Measurements from ENCODE around the gene RNU4-1. TPM values are rescaled to one million over a fixed set of nuclear protein-coding genes. Genes with fewer than 3 reads are reported as not detected.

The RNU4-1 gene
- total and polyA plus RNA-seq, 10 of the 15 experiments (the other 5 are each of a cell fraction or from before 2014, with no cell fraction given): under 0.01 to 15,332 (median 7.1) TPM; not detected in 3

DNA sequence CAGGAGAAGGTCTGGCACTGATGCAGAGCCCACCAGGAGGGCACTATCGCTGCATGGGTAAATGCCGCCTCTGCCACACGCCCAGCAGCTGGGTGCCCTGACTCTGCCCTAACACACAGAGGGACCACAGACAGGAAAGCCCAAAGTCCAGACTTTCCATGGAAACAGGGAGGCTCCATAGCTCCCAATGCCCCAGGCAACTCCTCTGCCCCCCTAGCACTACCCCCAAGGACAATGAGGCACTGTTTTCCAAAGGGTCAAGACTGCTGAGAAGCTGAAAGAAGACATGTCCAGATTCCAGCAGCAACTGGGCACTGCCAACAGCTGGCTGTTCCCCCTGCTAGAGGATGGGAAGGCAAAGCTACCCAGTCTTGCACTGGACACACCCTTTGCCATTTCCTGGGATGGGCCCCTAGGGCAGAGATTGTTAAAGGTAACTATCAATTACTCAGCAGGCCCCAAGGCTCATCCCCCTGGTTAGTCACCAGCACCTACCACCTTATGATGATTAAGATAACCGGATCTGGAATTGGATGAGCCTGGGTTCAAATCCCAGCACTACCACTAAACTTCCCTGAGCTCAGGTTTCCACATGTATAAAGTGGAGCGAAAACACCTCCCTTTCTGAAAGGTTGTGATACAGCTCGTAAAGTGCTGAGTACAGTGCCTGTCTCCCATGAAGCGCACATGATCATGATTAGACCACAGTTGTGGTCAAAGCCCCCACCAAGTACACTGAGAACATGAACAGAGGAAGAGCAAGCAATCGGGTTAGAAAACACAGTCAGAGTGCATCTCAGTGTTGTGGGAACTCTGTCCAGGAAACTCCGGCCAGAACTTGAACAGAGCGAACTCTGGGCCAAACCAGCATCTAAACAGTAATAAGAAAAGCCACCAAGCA lies 30.8 kb downstream of the RNU4-1 start:
- Histone ChIP-seq H3K9ac (ENCODE audit: control insufficient read depth, insufficient read depth, low read length) (no peak overlapping the region), H3K4me3 (no peak overlapping the region), H3K9me3 (replicated peaks; ENCODE audit: control insufficient read depth, insufficient read depth, low read length) (no peaks in the 10 kb centered on the region), H2AFZ (ENCODE audit: control insufficient read depth, low read depth, low read length) (no peak overlapping the region), H3K79me2 (ENCODE audit: control insufficient read depth, insufficient read depth, low read length) (no peaks in the 10 kb centered on the region), H3K27me3 (replicated peaks in 1 of 2; ENCODE audit: control insufficient read depth in 2 of 2, insufficient read depth in 2 of 2, low read length in 1 of 2) (peaks cover 1 to 4% of the 10 kb centered on the region in 2 experiments; a peak in 3 of 4 replicates), H4K20me1 (ENCODE audit: control insufficient read depth, insufficient read depth) (no peaks in the 10 kb centered on the region), H3K27ac (ENCODE audit: control insufficient read depth, insufficient read depth) (no peak overlapping the region), H3K4me1 (ENCODE audit: control insufficient read depth, insufficient read depth, low read length) (0 out of 2 replicates have a peak, but pooled peaks cover 3% of the 10 kb centered on the region), H3K36me3 (ENCODE audit: control insufficient read depth in 2 of 2, insufficient read depth in 2 of 2, low read length in 1 of 2) (no peaks in the 10 kb centered on the region), H3K4me2 (ENCODE audit: control insufficient read depth, insufficient read depth) (no peak overlapping the region)
- in situ Hi-C loops (cut with MboI): no loop called here
- intact Hi-C loops (cut with micrococcal nuclease; ENCODE audit: unreplicated experiment): loop anchor here (10.0 kb wide), 1 partner anchor 147 kb away; the partner anchor contains the start of gene RAB35
- no TSS peak for BruUV-seq (replicated peaks)
- ChIA-PET RAD21 (ENCODE audit: unreplicated experiment) (interaction anchor here (0.6 to 4.1 kb wide), 8 partner anchors 9 to 142 kb away, joined by 3 to 37 read pairs (median 6); partner anchors contain the start of gene RPLP0), SMC1A (ENCODE audit: uncharacterized antibody, unreplicated experiment) (interaction anchor here (0.7 to 7.8 kb wide), 6 partner anchors 9 to 33 kb away, joined by 3 to 152 read pairs (median 3); partner anchors contain the start of gene RNU4-2), CTCF (interaction anchor here (1.1 to 9.8 kb wide), 7 partner anchors 13 to 66 kb away, joined by 3 to 287 read pairs (median 6); partner anchors contain the start of gene RPLP0), POLR2A (interaction anchor here (0.6 to 2.2 kb wide), 5 partner anchors 9 to 174 kb away, joined by 4 to 13 read pairs (median 6); no protein-coding TSS in a partner anchor)
- TF ChIP-seq ZSCAN29 (IDR thresholded peaks at IDR 0.05): no peak
- no peak for TF ChIP-seq SMARCA5 (IDR thresholded peaks at IDR 0.05)
- TF ChIP-seq, protein P1, sequence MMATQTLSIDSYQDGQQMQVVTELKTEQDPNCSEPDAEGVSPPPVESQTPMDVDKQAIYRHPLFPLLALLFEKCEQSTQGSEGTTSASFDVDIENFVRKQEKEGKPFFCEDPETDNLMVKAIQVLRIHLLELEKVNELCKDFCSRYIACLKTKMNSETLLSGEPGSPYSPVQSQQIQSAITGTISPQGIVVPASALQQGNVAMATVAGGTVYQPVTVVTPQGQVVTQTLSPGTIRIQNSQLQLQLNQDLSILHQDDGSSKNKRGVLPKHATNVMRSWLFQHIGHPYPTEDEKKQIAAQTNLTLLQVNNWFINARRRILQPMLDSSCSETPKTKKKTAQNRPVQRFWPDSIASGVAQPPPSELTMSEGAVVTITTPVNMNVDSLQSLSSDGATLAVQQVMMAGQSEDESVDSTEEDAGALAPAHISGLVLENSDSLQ (IDR thresholded peaks at IDR 0.05): no peak
- no peak for DNase-seq (ENCODE audit: low read depth, low spot score)
- FAIRE-seq: no peak
- no peak for ATAC-seq
- WGBS (ENCODE audit: insufficient coverage, insufficient replicate concordance, low lambda C conversion rate, missing lambda C conversion rate): 79% methylated on average over 10 of the region's 10 CpGs

All from GM12878 (cell line).